ENCODE data around the gene FCER1A.
"Not testable (repeated sequence)": the region's sequence is repeated elsewhere in the genome, so short reads cannot be mapped to it uniquely, and the experiment has no call there.

- TF ChIP-seq POLR2A (IDR thresholded peaks at IDR 0.05); CTCF (IDR thresholded peaks at IDR 0.05 in 8 of 11, conservative IDR thresholded peaks at IDR 0.05 in 3 of 11); POLR2AphosphoS5 (IDR thresholded peaks at IDR 0.05): not testable (repeated sequence)
These were observed 47.2 kb downstream of the FCER1A start for GRCh38 chr1:159349374-159349773.

All from spleen (tissue), 7 donors.